CD4-positive, alpha-beta T cell treated with Interleukin-6 for 4 hours (primary cell): Measurements from ENCODE around the gene TMC5.
"Not testable (repeated sequence)": the region's sequence is repeated elsewhere in the genome, so short reads cannot be mapped to it uniquely, and the experiment has no call there.

Experiments used
- DNase-seq: peaks from one replicate; pipeline ENCODE4 v3.0.0-alpha.2; 2020; ENCODE audit warnings: mixed read lengths

The TMC5 gene

GRCh38 chr16:19512297-19512696 lies 94.6 kb downstream of the TMC5 start:
- no peak for DNase-seq

- no peak for DNase-seq
These were observed 95.8 kb downstream of the TMC5 start for GRCh38 chr16:19513377-19514053.

DNA sequence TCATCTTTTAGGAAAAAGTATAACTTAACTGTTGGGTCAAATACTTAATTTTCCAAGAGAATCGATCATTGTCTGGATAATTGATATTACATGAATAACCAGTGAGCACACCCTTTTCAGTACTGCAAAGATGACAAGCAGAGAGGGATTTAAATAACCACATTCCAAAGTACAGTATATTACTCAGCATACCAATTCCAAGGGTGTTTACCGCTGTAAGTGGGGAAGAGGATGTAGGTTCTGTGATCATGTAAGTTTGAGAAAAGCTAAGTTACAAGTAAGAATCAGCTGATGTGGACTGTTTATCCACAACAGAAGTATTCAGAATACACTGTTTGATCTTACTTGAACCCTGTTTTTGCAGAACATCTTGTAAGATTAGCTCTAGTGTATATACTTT lies 98.1 kb downstream of the TMC5 start:
- DNase-seq = no peak

- no peak for DNase-seq
These were observed 99.9 kb downstream of the TMC5 start for GRCh38 chr16:19517424-19518089.

DNA sequence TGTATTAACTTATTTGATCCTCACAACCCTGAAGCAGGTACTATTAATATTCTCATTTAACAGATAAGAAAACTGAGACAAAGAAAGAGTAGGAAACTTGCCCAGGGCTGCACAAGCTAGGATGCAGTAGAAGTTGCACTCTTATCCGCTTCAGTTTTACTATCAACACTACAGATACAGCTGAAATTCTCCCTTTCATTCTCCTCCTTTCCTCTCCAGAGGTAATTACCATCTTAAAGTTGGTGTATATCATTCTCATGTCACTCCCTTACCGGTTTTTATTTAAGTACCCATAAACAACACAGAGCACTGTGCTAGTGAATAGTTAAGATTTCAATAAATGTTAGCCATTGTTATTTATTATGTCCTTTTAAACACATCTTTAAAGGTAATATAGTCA lies 100.7 kb downstream of the TMC5 start:
- DNase-seq = no peak

GRCh38 chr16:19520861-19521331 lies 103.2 kb downstream of the TMC5 start:
- DNase-seq = peak; percentile 3

GRCh38 chr16:19521471-19522396 lies 104.1 kb downstream of the TMC5 start, which contains the start of gene GDE1:
GDE1 (minus strand) TSS chr16:19522098; CDS start chr16:19521964, 134 bp downstream.
- peak; percentile 96 for DNase-seq

GRCh38 chr16:19522397-19522732 lies 104.7 kb downstream of the TMC5 start:
- DNase-seq = no peak

- DNase-seq = no peak
These were observed 105.1 kb downstream of the TMC5 start for GRCh38 chr16:19522760-19523159.

- peak; percentile 1 for DNase-seq
These were observed 105.5 kb downstream of the TMC5 start for GRCh38 chr16:19523184-19523558.

DNA sequence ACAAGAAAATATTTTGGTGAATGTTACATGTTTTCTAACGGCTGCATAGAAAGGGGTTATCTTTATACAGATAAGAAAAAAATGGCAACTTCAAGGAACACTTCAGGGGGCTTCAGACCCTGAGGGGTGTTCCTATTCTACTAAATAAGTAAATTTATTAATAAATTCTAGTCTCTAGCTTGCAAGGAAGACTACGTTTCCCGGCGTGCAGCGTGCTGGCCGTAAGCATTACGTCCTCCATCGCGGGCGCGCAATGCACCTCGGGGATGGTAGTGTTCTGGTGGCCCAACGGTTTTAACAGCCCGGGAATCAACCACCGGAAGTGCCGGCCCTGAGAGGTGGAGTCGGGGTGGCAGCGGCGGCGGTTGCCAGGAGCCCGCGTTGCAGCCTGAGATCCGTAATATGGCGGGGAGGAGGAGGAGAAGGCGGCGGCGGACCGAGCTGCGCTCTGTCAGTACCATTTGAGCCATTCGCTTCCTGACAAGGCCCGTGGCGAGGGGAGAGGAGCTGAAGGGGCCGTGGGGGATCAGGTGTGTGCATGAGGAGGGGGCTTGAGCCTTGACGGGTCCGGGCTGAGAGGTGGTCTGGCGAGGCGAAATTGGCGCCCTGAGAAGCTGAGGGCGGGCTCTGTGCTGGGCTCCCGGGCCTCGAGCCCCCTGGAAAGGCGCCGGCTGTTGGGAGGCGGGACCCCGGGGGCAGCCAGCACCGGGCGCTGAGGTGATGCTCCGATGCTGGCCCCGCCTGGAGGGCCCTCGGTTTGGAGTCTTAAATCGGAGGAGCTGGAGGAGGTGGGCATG lies 106.1 kb downstream of the TMC5 start, which contains the start of gene CCP110:
Gene CCP110, plus strand, starts transcription at position 384 of the 797 bp plus-strand sequence. CDS start 3,940 bp downstream, outside the sequence.
- DNase-seq = peak; percentile 96

- DNase-seq = peak; percentile 5
These were observed 106.6 kb downstream of the TMC5 start for GRCh38 chr16:19524356-19524615.

DNA sequence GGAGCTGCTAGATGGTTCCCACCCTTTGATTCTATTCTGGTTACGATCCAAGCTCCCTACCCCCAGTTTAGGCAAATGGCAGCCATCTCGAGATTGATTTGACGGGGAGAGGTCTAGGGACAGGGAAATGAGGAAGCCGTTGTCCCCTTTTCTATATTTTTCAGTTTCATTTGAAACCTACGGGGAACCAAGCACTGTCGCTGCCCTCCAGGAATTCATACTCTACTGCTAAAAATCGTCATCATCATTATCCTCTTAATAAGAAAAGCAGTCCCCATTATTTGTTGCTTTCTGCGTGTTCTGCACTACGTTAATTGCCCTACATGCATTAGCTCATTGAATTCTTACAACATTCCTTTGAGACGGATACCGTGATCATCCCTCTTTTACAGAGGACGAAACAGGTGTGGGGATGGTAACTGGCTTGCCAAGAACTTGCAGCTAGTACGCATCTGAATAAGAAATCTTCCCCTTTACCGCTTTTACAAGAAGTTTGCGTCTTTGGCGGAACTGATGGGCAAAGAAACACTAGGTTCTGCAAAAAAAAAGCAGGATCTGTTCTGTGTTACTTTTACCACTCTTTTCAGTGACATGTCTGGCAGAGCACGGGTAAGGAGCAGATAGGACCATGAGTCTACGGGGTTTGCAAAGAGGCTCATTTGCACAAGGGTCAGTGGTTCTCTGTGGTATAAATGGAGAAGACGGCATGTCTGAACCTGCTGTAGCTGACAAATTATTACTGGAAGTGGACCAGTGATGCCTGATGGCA lies 107.1 kb downstream of the TMC5 start:
- no peak for DNase-seq

GRCh38 chr16:19525385-19525723 lies 107.7 kb downstream of the TMC5 start:
- no peak for DNase-seq

- no peak for DNase-seq
These were observed 109.5 kb downstream of the TMC5 start for GRCh38 chr16:19527161-19527560.

- no peak for DNase-seq
These were observed 111.0 kb downstream of the TMC5 start for GRCh38 chr16:19528666-19529065.

GRCh38 chr16:19532601-19533000 lies 114.9 kb downstream of the TMC5 start:
- no peak for DNase-seq

- DNase-seq = no peak
These were observed 122.7 kb downstream of the TMC5 start for GRCh38 chr16:19540241-19540970.

DNA sequence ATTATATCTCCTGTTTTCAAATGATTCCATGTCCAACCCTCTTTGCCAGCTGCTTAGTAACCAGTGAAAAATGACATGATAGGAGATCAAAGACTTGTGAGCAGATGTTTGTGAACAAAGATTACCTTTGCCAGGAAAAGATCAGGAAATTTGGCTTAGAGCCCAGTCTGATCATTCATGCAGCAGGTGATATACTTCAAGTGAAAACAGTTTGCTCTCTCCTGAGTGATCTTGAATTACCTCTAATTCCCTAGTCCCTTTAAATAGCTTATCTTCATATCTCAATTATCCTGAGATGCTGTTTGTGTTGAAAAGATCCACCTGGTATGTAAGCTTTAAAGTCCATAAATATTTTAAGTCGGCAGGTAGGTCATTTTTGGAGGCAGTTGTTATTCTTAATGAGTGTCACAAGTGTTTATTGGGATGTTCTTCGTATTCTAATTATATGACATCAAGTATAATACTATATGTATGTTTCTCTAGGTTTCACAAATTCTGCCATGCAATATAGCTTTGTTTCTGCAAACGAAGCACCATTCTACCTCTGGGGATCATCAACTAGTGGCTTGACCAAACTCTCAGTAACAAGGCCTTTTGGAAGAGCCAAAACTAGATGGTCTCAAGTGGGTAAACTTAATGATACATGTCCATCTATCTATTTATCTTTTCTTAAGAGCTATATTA lies 124.6 kb downstream of the TMC5 start:
- DNase-seq = no peak

DNA sequence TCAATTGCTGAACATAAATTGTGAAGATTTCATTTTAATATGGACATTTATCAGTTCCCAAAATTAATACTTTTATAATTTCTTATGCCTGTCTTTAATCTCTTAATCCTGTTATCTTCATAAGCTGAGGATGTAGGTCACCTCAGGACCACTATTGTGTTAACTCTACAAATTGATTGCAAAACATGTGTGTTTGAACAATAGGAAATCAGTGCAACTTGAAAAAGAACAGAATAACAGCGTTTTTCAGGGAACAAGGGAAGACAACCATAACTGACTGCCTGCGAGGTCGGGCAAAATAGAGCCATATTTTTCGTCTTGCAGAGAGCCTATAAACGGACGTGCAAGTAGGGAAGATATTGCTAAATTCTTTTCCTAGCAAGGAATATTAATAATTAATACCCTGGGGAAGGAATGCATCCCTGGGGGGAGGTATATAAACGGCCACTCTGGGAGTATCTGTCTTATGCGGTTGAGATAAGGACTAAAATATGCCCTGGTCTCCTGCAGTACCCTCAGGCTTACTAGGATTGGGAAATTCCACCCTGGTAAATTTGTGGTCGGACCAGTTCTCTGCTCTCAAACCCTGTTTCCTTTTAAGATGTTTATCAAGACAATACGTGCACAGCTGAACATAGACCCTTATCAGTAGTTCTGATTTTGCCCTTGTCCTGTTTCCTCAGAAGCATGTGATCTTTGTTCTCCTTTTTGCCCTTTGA lies 125.8 kb downstream of the TMC5 start:
- not testable (repeated sequence) for DNase-seq
